GM12878 (cell line): ENCODE results near the gene DIP2B. TPM values are rescaled to one million over a fixed set of nuclear protein-coding genes. Genes with fewer than 3 reads are reported as not detected.

Experiments used
- ATAC-seq: fragments of 200-7000 bp; cut with Tn5 transposase; 3 replicates; pipeline ENCODE4 v1.9.1; 2020; ENCODE audit warnings: mild to moderate bottlenecking, moderate library complexity
- BruUV-seq: library from RNA; stranded (reverse); fragments of 400-500 nt; replicated peaks from 2 replicates; lab custom pipeline; 2021; lab: Mats Ljungman, UMichigan
- CTCF ChIA-PET: fragments of 300-600 bp; sonication (Branson Sonifier 250); formaldehyde crosslinking; extraction: SDS; loops from one replicate; lab custom pipeline; 2021; ENCODE audit warnings: inconsistent platforms; lab: Yijun Ruan, JAX
- POLR2A ChIA-PET: fragments of 350-600 bp; formaldehyde crosslinking; extraction: SDS; loops from one replicate; lab custom pipeline; 2021; ENCODE audit warnings: inconsistent platforms; lab: Charles Lee
- RAD21 ChIA-PET: fragments of 300-600 bp; sonication (Branson Sonifier 250); formaldehyde crosslinking; loops from one replicate; lab custom pipeline; 2023; ENCODE audit warnings: antibody characterized with exemption; ENCODE audit not compliant: unreplicated experiment; lab: Charles Lee
- SMC1A ChIA-PET: fragments of 300-600 bp; sonication (Branson Sonifier 250); formaldehyde crosslinking; loops from one replicate; lab custom pipeline; 2023; ENCODE audit not compliant: unreplicated experiment, uncharacterized antibody; lab: Charles Lee
- DNase-seq: peaks from one replicate; pipeline ENCODE4 v3.0.0-alpha.2; 2011; ENCODE audit warnings: low read depth, low spot score
- FAIRE-seq: peaks from 3 replicates; lab custom pipeline; 2011; peaks lifted over from hg19 to GRCh38; lab: Jason Lieb, UNC
- H2AFZ ChIP-seq: 2 replicates; pipeline ENCODE4 v1.6.0; 2011; ENCODE audit warnings: low read depth, low read length, control low read depth; ENCODE audit not compliant: control insufficient read depth
- H3K27ac ChIP-seq: 2 replicates; pipeline ENCODE4 v1.5.1; 2011; ENCODE audit warnings: control low read depth; ENCODE audit not compliant: control insufficient read depth, insufficient read depth
- H3K27me3 ChIP-seq, 2 experiments: replicated peaks in 1 of 2; 2 replicates each; pipeline versions ENCODE4 v1.6.0 to v1.6.1; 2011; ENCODE audit warnings: low read length in 1 of 2; ENCODE audit not compliant: control insufficient read depth in 2 of 2, insufficient read depth in 2 of 2
- H3K36me3 ChIP-seq, 2 experiments: 2 replicates each; pipeline ENCODE4 v1.5.1; 2011; ENCODE audit warnings: low read length in 1 of 2; ENCODE audit not compliant: control insufficient read depth in 2 of 2, insufficient read depth in 2 of 2
- H3K4me1 ChIP-seq: 2 replicates; pipeline ENCODE4 v1.6.1; 2011; ENCODE audit warnings: mild to moderate bottlenecking, low read length, moderate library complexity, mixed read lengths; ENCODE audit not compliant: control insufficient read depth, insufficient read depth
- H3K4me2 ChIP-seq: 2 replicates; pipeline ENCODE4 v1.6.0; 2011; ENCODE audit warnings: control low read depth; ENCODE audit not compliant: control insufficient read depth, insufficient read depth
- H3K4me3 ChIP-seq: fragments of 200-600 bp; sonication (generic); 2 replicates; pipeline ENCODE4 v1.5.1; 2016
- H3K79me2 ChIP-seq: 2 replicates; pipeline ENCODE4 v1.6.0; 2011; ENCODE audit warnings: low read length; ENCODE audit not compliant: control insufficient read depth, insufficient read depth
- H3K9ac ChIP-seq: 2 replicates; pipeline ENCODE4 v1.8.0; 2011; ENCODE audit warnings: low read length, control low read depth, mixed read lengths; ENCODE audit not compliant: control insufficient read depth, insufficient read depth
- H3K9me3 ChIP-seq: replicated peaks from 3 replicates; pipeline ENCODE4 v1.5.1; 2011; ENCODE audit warnings: mild to moderate bottlenecking, low read length; ENCODE audit not compliant: control insufficient read depth, insufficient read depth
- H4K20me1 ChIP-seq: 2 replicates; pipeline ENCODE4 v1.6.0; 2011; ENCODE audit not compliant: control insufficient read depth, insufficient read depth
- CUX1 ChIP-seq: IDR thresholded peaks from 2 replicates; pipeline ENCODE4 v1.6.1; 2012; ENCODE audit warnings: improper control_type of control experiment, low read depth, low read length; ENCODE audit not compliant: insufficient replicate concordance
- DPF2 ChIP-seq: fragments of 450-650 bp; IDR thresholded peaks from 2 replicates; pipeline ENCODE4 v1.6.1; 2017; ENCODE audit warnings: mild to moderate bottlenecking
- EZH2 ChIP-seq: IDR thresholded peaks from 2 replicates; pipeline ENCODE4 v1.6.1; 2012; ENCODE audit warnings: low read depth, mild to moderate bottlenecking, control low read depth, inconsistent platforms, low read length, borderline replicate concordance; ENCODE audit not compliant: control insufficient read depth
- FOXK2 ChIP-seq: fragments of 450-650 bp; IDR thresholded peaks from 2 replicates; pipeline ENCODE4 v1.6.1; 2017; ENCODE audit warnings: mild to moderate bottlenecking, moderate library complexity
- NFIC ChIP-seq: IDR thresholded peaks from 2 replicates; pipeline ENCODE4 v1.6.1; 2012; ENCODE audit warnings: low read depth, mild to moderate bottlenecking, inconsistent platforms, low read length, moderate library complexity
- NR2C2 ChIP-seq: IDR thresholded peaks from 2 replicates; pipeline ENCODE4 v1.6.1; 2011; ENCODE audit warnings: borderline replicate concordance, low read depth; ENCODE audit not compliant: control insufficient read depth, insufficient read length
- RELA ChIP-seq: fragments of 450-650 bp; IDR thresholded peaks from 2 replicates; pipeline ENCODE4 v1.8.0; 2014; ENCODE audit warnings: borderline replicate concordance; ENCODE audit not compliant: partially characterized antibody
- SIN3A ChIP-seq: IDR thresholded peaks from 2 replicates; pipeline ENCODE4 v1.6.1; 2012; ENCODE audit warnings: low read depth, low read length, improper control_type of control experiment
- STAT3 ChIP-seq: IDR thresholded peaks from 2 replicates; pipeline ENCODE4 v1.6.1; 2011; ENCODE audit warnings: low read depth, low read length, improper control_type of control experiment
- TARDBP ChIP-seq: IDR thresholded peaks from 2 replicates; pipeline ENCODE4 v1.6.1; 2016; ENCODE audit warnings: borderline replicate concordance
- YBX1 ChIP-seq: fragments of 450-650 bp; IDR thresholded peaks from 2 replicates; pipeline ENCODE4 v1.6.1; 2016; ENCODE audit warnings: antibody characterized with exemption
- ZBED1 ChIP-seq: IDR thresholded peaks from 2 replicates; pipeline ENCODE4 v1.6.1; 2016; ENCODE audit warnings: borderline replicate concordance
- ZNF274 ChIP-seq: IDR thresholded peaks from one replicate; pipeline ENCODE4 v1.8.0; 2011; ENCODE audit not compliant: insufficient read length, insufficient read depth
- WGBS: methylation state at CpG from one replicate; pipeline ENCODE4 v1.1.6; 2016; ENCODE audit warnings: low lambda C conversion rate; ENCODE audit not compliant: insufficient replicate concordance, insufficient coverage; ENCODE audit errors: missing lambda C conversion rate; 5-methylcytosine and 5-hydroxymethylcytosine counted together
- in situ Hi-C: fragments of 300-500 bp; cut with MboI; formaldehyde crosslinking; loops from 9 replicates; pipeline ENCODE4 v1.14.3; 2018; ENCODE audit warnings: mixed read lengths
- intact Hi-C: fragments of 100-400 bp; cut with micrococcal nuclease; formaldehyde crosslinking; loops from one replicate; pipeline ENCODE4 v1.14.2; 2022; ENCODE audit not compliant: unreplicated experiment
- polyA plus RNA-seq, 11 experiments: library from polyadenylated mRNA; depleted of rRNA in 4 of 11; unstranded in 6 of 11; stranded (reverse) in 5 of 11; fragments of >200 nt; fragmentation: Nextera tagmentation in 4 of 11; fragmentation: Illumina TruSeq in 1 of 11; extraction: Ambion mirVana in 4 of 11; extraction: Trizol in 1 of 11; gene quantifications; 1 replicate in 1 of 11; 2 replicates in 10 of 11; pipeline versions ENCODE4 v1.2.1 to v1.2.3, GENCODE V29; 2011 to 2016; ENCODE audit warnings: inconsistent platforms in 2 of 11, missing spikeins in 2 of 11, low read depth in 1 of 11
- total RNA-seq, 4 experiments: library from RNA; depleted of rRNA in 3 of 4; stranded (reverse); fragments of >200 nt in 3 of 4; fragmentation: Illumina TruSeq in 1 of 4; extraction: Trizol in 1 of 4; gene quantifications; 2 replicates each; pipeline versions ENCODE4 v1.2.1 to v1.2.3, GENCODE V29; 2013 to 2021

DIP2B gene
- total and polyA plus RNA-seq, 10 of the 15 experiments (the other 5 are each of a cell fraction or from before 2014, with no cell fraction given): 4.5 to 30.0 (median 18.6) TPM

GRCh38 chr12:50598321-50598862, 93.6 kb downstream of the DIP2B start (continued):
- no peak for TF ChIP-seq NFIC
- TF ChIP-seq YBX1: no peak
- TF ChIP-seq RELA: no peak

GRCh38 chr12:50599366-50600095, 94.7 kb downstream of the DIP2B start:
- no peak overlapping the region for H3K9ac ChIP-seq
- ATAC-seq: no peak
- no peaks in the 10 kb centered on the region for H3K36me3 ChIP-seq
- H3K4me1 ChIP-seq: peaks cover 3% of the 10 kb centered on the region; the same call in 1 of the 2 replicates
- DNase-seq: no peak
- in situ Hi-C loops: no loop called here
- RAD21 ChIA-PET: interaction anchor here (0.6 to 1.8 kb wide), 6 partner anchors 54 to 364 kb away, joined by 3 to 6 read pairs (median 4); no protein-coding TSS in a partner anchor
- WGBS: 96% methylated on average over 7 of the region's 7 CpGs
- BruUV-seq: no TSS peak
- H3K4me2 ChIP-seq: no peak overlapping the region
- POLR2A ChIA-PET: interaction anchor here (0.7 to 1.2 kb wide), 5 partner anchors 10 to 315 kb away, joined by 3 to 6 read pairs (median 3); no protein-coding TSS in a partner anchor
- H3K4me3 ChIP-seq: no peak overlapping the region
- intact Hi-C loops: no loop called here
- H4K20me1 ChIP-seq: no peaks in the 10 kb centered on the region
- SMC1A ChIA-PET: interaction anchor here (0.6 to 4.9 kb wide), 6 partner anchors 12 to 427 kb away, joined by 3 to 43 read pairs (median 4); partner anchors contain the start of genes DIP2B and SLC11A2
- no peaks in the 10 kb centered on the region for H3K27me3 ChIP-seq
- FAIRE-seq: no peak
- H3K27ac ChIP-seq: no peak overlapping the region
- H2AFZ ChIP-seq: no peak overlapping the region
- peaks cover 28% of the 10 kb centered on the region for H3K79me2 ChIP-seq
- H3K9me3 ChIP-seq: no peaks in the 10 kb centered on the region
- no peak for TF ChIP-seq SIN3A
- no peak for TF ChIP-seq DPF2
- no peak for TF ChIP-seq ZNF274
- no peak for TF ChIP-seq ZBED1
- no peak for TF ChIP-seq STAT3
- no peak for TF ChIP-seq NR2C2
- TF ChIP-seq CUX1: no peak
- no peak for TF ChIP-seq EZH2
- TF ChIP-seq FOXK2: no peak
- TF ChIP-seq TARDBP: no peak
- CTCF ChIA-PET: interaction anchor here (1.2 kb wide), 2 partner anchors 39 to 95 kb away, joined by 3 to 5 read pairs; partner anchors contain the start of gene DIP2B
